ENCODE measurements around the gene PFN3. TPM values are rescaled to one million over a fixed set of nuclear protein-coding genes. Genes with fewer than 3 reads are reported as not detected.

The PFN3 gene
- total RNA-seq, 1 donor, result not detected

- no peak for DNase-seq (ENCODE audit: low read depth)
Observed at GRCh38 chr5:177435847-177436536, 35.5 kb upstream of the PFN3 start.

DNA sequence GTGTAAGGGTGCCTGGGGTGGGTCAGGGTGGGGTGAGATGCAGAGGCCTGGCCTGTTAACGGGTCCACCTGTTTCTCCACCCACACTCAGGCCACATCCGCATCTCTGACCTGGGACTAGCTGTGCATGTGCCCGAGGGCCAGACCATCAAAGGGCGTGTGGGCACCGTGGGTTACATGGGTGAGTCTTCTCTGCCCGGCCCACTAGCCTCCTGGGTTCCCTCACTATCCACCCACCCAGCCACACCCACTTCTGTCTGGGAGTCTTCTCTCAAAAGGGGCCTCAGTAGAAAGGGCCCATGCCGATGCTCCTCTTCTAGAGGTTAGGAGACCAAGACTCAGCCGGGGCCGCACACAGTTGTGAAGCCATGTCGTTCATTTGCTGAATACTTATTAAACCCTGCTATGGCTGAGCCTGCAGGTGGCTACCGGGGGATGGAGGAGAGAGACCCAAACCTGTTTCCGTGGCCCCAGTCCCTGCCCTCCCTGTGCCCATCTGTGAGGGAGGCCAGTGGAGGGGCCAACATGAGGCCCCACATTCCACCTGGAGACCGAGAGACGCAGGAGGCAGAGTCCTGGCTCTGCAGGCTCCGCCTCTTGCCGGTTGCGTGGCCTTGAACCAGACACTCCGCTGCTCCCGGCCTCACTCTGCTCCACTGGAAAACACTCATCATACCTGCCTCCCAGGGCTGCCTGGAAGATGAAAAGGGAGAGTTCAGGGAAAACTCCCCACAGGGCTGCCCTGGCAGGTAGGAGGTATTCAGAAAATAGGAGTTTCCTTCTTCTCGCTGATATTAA, 34.7 kb upstream of the PFN3 start:
- H3K4me3 ChIP-seq (ENCODE audit: low read depth, low read length), result no peak overlapping the region
- no peak for DNase-seq (ENCODE audit: low read depth)
- TF ChIP-seq, protein P1, sequence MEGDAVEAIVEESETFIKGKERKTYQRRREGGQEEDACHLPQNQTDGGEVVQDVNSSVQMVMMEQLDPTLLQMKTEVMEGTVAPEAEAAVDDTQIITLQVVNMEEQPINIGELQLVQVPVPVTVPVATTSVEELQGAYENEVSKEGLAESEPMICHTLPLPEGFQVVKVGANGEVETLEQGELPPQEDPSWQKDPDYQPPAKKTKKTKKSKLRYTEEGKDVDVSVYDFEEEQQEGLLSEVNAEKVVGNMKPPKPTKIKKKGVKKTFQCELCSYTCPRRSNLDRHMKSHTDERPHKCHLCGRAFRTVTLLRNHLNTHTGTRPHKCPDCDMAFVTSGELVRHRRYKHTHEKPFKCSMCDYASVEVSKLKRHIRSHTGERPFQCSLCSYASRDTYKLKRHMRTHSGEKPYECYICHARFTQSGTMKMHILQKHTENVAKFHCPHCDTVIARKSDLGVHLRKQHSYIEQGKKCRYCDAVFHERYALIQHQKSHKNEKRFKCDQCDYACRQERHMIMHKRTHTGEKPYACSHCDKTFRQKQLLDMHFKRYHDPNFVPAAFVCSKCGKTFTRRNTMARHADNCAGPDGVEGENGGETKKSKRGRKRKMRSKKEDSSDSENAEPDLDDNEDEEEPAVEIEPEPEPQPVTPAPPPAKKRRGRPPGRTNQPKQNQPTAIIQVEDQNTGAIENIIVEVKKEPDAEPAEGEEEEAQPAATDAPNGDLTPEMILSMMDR (IDR thresholded peaks at IDR 0.05; ENCODE audit: insufficient read depth, low read depth, low read length), result no peak

More at GRCh38 chr5:177435847-177436536, 35.5 kb upstream of the PFN3 start:
- no peak overlapping the region for H3K4me3 ChIP-seq (ENCODE audit: low read depth, low read length)
- TF ChIP-seq, protein P1 (IDR thresholded peaks at IDR 0.05; ENCODE audit: insufficient read depth, low read depth, low read length), result no peak

GRCh38 chr5:177434437-177434836, 34.0 kb upstream of the PFN3 start:
- DNase-seq (ENCODE audit: low read depth), result no peak
- TF ChIP-seq, protein P1 (IDR thresholded peaks at IDR 0.05; ENCODE audit: insufficient read depth, low read depth, low read length), result no peak

GRCh38 chr5:177433658-177434217, 33.3 kb upstream of the PFN3 start:
- H3K4me3 ChIP-seq (ENCODE audit: low read depth, low read length), result no peak overlapping the region
- TF ChIP-seq, protein P1 (IDR thresholded peaks at IDR 0.05; ENCODE audit: insufficient read depth, low read depth, low read length), result no peak
- DNase-seq (ENCODE audit: low read depth), result no peak

More at GRCh38 chr5:177434437-177434836, 34.0 kb upstream of the PFN3 start:
- no peak overlapping the region for H3K4me3 ChIP-seq (ENCODE audit: low read depth, low read length)

DNA sequence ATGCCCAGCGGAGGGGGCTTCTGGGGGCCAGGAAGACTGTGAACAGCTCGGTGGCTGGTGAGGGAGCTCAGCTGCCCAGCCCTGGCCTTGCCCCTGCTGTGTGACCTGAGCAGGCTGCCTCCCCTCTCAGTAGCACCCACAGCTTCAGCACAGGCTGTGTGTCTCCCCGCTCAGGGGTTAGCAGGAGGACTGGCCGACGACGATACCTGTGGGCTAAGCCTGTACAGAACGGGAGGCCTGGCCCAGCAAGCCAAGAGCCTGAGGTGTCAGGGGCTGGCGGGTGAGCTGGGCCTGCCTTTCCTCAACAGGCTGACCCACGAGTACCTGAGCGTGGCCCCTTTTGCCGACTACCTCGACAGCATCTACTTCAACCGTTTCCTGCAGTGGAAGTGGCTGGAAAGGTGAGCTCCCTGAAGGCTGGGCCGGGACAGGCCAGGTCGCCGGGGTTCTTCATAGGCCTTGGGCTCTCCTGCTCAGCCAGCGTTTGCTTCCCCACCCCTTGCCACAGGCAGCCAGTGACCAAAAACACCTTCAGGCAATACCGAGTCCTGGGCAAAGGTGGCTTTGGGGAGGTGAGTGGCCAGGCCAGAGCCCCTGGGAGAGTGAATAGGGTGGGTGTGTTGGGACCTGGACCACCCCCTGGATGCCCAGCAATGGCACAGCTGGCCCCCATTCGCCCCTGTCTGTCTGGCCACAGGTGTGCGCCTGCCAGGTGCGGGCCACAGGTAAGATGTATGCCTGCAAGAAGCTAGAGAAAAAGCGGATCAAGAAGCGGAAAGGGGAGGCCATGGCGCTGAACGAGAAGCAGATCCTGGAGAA, 32.6 kb upstream of the PFN3 start:
- H3K4me3 ChIP-seq (ENCODE audit: low read depth, low read length), result no peak overlapping the region
- no peak for DNase-seq (ENCODE audit: low read depth)
- TF ChIP-seq, protein P1 (IDR thresholded peaks at IDR 0.05; ENCODE audit: insufficient read depth, low read depth, low read length), result no peak

DNA sequence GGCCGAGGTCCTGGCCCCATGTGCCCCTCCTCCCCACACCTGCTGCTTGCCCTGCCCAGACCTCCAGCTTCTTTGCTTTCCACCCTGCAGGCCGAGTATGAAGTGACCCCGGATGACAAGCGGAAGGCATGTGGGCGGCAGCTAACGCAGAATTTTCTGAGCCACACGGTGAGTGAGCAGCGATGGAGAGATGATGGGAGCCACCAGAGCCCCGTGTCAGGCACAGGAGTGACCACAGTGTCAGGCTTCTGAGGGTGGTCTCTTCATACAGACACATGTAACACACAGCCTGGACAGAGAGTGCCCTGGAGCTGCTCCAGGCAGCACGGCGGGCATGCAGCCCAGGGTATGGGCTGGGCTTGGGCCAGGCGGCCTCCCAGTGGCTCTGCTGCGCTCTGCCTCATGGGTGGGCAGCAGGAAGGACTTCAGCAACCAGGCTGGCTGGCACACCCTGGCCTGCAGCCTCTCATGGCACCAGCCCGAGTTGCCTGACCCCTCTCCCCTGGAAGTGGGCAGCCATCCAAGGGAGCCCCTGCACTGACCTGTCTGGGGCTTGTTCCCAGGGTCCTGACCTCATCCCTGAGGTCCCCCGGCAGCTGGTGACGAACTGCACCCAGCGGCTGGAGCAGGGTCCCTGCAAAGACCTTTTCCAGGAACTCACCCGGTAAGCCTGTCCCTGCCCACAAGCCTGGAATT, 31.8 kb upstream of the PFN3 start:
- DNase-seq (ENCODE audit: low read depth), result no peak
- H3K4me3 ChIP-seq (ENCODE audit: low read depth, low read length), result no peak overlapping the region
- TF ChIP-seq, protein P1 (IDR thresholded peaks at IDR 0.05; ENCODE audit: insufficient read depth, low read depth, low read length), result no peak

Measured in fibroblast of villous mesenchyme (primary cell).